GM21619 (cell line): ENCODE results near the gene PMIS2.
A peak's percentile ranks its signal among the peaks of the same experiment; 100 is the strongest.
"Not testable (repeated sequence)": the region's sequence is repeated elsewhere in the genome, so short reads cannot be mapped to it uniquely, and the experiment has no call there.

ENCODE experiments used
- ATAC-seq: cut with Tn5 transposase; IDR thresholded peaks from one replicate; pipeline ENCODE4 v1.9.1; 2021; ENCODE audit not compliant: unreplicated experiment

PMIS2 gene

GRCh38 chr19:35587321-35587720 lies 1.3 kb downstream of the PMIS2 start:
- ATAC-seq = no peak

DNA sequence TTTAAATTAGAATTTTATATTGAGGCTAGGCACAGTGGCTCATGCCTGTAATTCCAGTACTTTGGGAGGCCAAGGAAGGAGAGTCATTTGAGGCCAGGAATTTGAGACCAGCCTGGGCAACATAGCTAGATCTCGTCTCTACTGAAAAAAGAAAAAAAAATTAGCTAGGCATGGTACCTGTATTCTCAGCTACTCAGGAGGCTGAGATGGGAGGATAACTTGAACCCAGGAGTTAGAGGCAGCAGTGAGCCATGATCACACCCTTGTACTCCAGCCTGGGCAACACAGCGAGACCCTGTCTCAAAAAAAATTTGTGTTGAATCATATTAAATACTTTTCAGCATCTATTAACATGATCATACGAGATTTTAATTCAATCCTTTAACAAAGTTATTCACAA lies 4.9 kb downstream of the PMIS2 start:
- ATAC-seq = no peak

GRCh38 chr19:35592226-35592625 lies 6.3 kb downstream of the PMIS2 start:
- no peak for ATAC-seq

DNA sequence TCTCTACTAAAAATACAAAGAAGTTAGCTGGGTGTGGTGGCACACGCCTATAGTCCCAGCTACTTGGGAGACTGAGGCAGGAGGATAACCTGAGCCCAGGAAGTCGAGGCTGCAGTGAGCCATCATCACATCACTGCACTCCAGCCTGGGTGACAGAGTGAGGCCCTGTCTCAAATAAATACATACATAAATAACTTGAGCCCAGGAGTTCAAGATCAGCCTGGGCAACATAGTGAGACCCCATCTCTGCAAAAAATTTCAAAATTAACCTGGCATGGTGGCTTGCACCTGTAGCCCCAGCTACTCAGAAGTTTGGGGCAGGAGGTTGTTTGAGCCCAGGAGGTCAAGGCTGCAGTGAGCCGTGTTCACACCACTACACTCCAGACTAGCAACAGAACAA lies 9.1 kb downstream of the PMIS2 start:
- ATAC-seq = not testable (repeated sequence)

DNA sequence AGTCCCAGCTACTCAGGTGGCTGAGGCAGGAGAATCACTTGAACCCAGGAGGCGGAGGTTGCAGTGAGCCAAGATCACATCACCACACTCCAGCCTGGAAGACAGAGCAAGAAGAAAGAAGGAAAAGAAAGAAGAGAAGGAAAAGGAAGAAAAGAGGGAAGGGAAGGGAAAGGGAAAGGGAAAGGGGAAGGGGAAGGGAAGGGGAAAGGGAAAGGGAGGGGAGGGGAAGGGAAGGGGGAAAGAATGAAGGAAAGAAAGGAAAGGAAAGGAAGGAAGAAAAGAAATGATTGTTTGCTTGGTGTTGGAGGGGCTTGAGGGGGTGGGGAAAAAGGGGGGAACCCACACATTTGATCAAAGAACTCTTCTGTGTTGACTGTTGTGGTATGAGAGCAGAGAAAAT lies 10.0 kb downstream of the PMIS2 start:
- no peak for ATAC-seq

- peak; percentile 51 for ATAC-seq
Measured at GRCh38 chr19:35596366-35596999, 10.5 kb downstream of the PMIS2 start.

DNA sequence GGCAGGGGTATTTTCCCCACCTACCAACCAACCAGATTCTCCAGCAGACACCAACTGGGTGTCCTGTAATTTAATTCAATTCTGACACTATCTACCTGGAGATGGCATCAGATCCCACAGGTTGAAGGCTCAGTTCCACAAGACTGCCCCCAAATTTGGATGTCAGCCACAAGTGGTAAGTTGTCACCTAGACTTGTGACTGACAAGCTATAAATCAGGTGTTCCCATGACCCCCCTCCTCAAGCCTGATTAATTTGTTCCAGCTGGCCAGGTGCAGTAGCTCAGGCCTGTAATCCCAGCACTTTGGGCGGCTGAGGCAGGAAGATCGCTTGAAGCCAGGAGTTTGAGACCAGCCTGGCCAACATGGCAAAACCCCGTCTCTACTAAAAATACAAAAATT lies 16.0 kb downstream of the PMIS2 start:
- ATAC-seq = no peak

GRCh38 chr19:35604436-35604835 lies 18.5 kb downstream of the PMIS2 start:
- not testable (repeated sequence) for ATAC-seq

DNA sequence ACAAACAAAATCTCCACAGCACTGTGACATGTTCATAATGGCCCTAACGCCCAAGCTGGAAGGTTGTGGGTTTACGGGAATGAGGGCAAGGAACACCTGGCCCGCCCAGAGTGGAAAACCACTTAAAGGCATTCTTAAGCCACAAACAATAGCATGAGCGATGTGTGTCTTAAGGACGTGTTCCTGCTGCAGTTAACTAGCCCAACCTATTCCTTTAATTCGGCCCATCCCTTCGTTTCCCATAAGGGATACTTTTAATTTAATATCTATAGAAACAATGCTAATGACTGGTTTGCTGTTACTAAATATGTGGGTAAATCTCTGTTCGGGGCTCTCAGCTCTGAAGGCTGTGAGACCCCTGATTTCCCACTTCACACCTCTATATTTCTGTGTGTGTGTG lies 21.2 kb downstream of the PMIS2 start:
- ATAC-seq = not testable (repeated sequence)

DNA sequence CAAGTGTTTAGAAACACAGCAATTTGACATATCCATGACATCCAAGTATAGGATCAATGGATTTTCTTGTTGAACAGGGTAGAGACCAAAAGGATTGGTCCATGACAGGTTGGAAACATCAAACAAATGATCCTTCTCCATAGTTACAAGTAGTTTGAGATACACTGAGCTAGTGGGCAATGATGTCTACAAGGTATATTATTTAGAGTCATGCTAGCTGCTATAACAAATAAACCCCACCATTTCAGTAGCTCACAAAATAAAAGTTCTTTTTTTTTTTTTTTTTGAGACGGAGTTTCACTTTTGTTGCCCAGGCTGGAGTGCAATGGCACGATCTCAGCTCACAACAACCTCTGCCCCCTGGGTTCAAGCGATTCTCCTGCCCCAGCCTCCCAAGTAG lies 21.7 kb downstream of the PMIS2 start:
- no peak for ATAC-seq

DNA sequence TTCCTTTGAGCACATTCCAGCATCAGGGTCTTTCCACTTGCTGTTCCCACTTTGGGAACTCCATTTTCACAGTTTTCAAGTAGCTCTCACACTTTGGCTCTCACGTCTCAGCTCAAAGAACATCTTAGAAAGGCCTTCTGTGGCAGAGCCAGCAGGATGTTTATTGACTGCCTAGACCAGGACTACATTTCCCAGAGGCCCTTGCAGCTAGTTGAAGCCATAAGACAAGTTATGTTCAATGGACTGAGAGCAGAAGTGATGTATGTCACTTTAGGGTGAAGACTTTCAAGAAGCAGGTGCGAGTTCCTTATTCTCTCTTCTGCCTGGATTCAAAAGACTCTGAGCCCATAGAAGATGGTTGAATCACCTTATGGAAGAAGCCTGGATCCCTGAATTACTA lies 22.3 kb downstream of the PMIS2 start:
- ATAC-seq = no peak

- peak; percentile 42 for ATAC-seq
Measured at GRCh38 chr19:35609851-35610353, 23.9 kb downstream of the PMIS2 start.

- no peak for ATAC-seq
Measured at GRCh38 chr19:35612224-35612558, 26.2 kb downstream of the PMIS2 start.

- peak; percentile 60 for ATAC-seq
Measured at GRCh38 chr19:35612559-35613321, 26.8 kb downstream of the PMIS2 start, which contains the start of gene HAUS5. Gene HAUS5, plus strand, starts transcription at chr19:35612735. Its CDS starts 60 bp downstream, at chr19:35612795.

- no peak for ATAC-seq
Measured at GRCh38 chr19:35613574-35613973, 27.6 kb downstream of the PMIS2 start.

- no peak for ATAC-seq
Measured at GRCh38 chr19:35615036-35615435, 29.1 kb downstream of the PMIS2 start.

GRCh38 chr19:35618857-35619256 lies 32.9 kb downstream of the PMIS2 start:
- no peak for ATAC-seq

DNA sequence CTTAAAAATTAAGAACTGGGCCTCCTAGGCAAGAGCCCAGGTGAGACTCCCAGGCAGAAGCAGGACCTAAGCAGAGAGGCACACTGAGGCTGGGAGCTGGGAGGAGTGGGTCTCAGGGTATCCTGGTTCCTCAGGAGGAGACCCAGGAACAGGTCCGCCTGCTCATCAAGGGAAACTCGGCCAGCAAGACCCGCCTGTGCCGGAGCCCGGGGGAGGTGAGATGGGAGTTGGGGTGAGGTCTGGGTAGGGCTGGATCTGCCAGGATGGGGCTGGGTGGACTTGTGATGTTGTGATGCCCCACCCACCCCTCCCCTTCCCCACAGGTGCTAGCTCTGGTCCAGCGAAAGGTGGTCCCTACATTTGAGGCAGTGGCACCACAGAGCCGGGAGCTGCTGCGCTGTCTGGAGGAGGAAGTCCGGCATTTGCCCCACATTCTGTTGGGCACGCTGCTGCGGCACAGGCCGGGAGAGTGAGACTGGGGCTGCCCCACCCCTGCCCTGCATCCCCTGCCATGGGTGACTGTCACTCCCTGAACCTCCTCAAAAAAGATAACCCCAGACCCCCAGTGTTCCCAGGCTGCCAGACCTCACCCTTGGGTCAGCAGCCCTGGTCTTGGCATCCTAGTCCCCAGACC lies 33.4 kb downstream of the PMIS2 start:
- no peak for ATAC-seq

DNA sequence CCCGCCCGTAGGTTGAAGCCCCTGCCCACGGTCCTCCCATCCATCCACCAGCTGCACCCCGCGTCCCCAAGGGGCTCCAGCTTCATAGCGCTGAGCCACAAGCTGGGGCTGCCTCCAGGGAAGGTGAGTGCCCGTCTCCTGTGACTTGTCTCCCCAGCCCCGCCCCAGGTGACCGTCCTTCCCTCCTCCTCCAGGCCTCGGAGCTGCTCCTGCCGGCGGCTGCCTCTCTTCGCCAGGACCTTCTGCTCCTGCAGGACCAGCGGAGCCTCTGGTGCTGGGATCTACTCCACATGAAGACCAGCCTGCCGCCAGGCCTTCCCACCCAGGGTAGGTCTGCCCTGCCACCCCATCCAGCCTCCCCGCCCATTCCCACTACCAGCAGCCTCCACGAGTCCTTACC lies 34.0 kb downstream of the PMIS2 start:
- no peak for ATAC-seq

GRCh38 chr19:35621708-35622107 lies 35.7 kb downstream of the PMIS2 start:
- no peak for ATAC-seq

- no peak for ATAC-seq
Measured at GRCh38 chr19:35622750-35623149, 36.8 kb downstream of the PMIS2 start.
